K562 (cell line): ENCODE measurements around the gene SOAT2. TPM values are rescaled to one million over a fixed set of nuclear protein-coding genes. Genes with fewer than 3 reads are reported as not detected.
A peak's percentile ranks its signal among the peaks of the same experiment; 100 is the strongest.

Experiments used
- ATAC-seq: fragments of 200-7000 bp; cut with Tn5 transposase; 3 replicates; pipeline ENCODE4 v1.9.1; 2020; ENCODE audit warnings: moderate library complexity
- BruUV-seq: library from RNA; stranded (reverse); fragments of 400-500 nt; replicated peaks from 2 replicates; lab custom pipeline; 2021; lab: Mats Ljungman, UMichigan
- CTCF ChIA-PET: fragments of 300-600 bp; formaldehyde crosslinking; extraction: SDS; loops from one replicate; lab custom pipeline; 2021; ENCODE audit warnings: low intra/inter-chr PET ratio; lab: Yijun Ruan, JAX
- POLR2A ChIA-PET: fragments of 300-600, 350-650 bp; sonication (Branson Sonifier 250); formaldehyde crosslinking; extraction: SDS; loops from one replicate; lab custom pipeline; 2021; ENCODE audit warnings: antibody characterized with exemption, inconsistent platforms; lab: Yijun Ruan, JAX
- DNase-seq, 4 experiments: peaks; one replicate each; pipeline versions ENCODE4 v3.0.0 to v3.0.0-alpha.2; 2011 to 2018; ENCODE audit warnings: low spot score in 3 of 4, mixed read lengths in 3 of 4; ENCODE audit errors: extremely low read depth in 1 of 4
- FAIRE-seq: peaks from 2 replicates; lab custom pipeline; 2011; peaks lifted over from hg19 to GRCh38; lab: Jason Lieb, UNC
- H2AFZ ChIP-seq: 2 replicates; pipeline ENCODE4 v1.6.0; 2011; ENCODE audit warnings: low read depth, low read length, control low read depth, inconsistent platforms
- H3K27ac ChIP-seq: fragments of 200-600 bp; 3 replicates; pipeline ENCODE4 v1.8.0; 2011; ENCODE audit warnings: low read depth, mild to moderate bottlenecking, control low read depth, inconsistent platforms, low read length, moderate library complexity, mixed read lengths; ENCODE audit errors: extremely low read depth
- H3K27me3 ChIP-seq, 2 experiments: fragments of 300-600 bp in 1 of 2; 2 replicates in 1 of 2; 3 replicates in 1 of 2; pipeline versions ENCODE4 v1.6.0 to v1.8.0; 2011; ENCODE audit warnings: inconsistent platforms in 2 of 2, low read length in 2 of 2, mild to moderate bottlenecking in 1 of 2, mixed read lengths in 1 of 2, moderate library complexity in 1 of 2; ENCODE audit not compliant: control insufficient read depth in 2 of 2, insufficient read depth in 2 of 2
- H3K36me3 ChIP-seq: fragments of 300-600 bp; 3 replicates; pipeline ENCODE4 v1.8.0; 2011; ENCODE audit warnings: mild to moderate bottlenecking, low read length, inconsistent platforms; ENCODE audit not compliant: control insufficient read depth, insufficient read depth
- H3K4me1 ChIP-seq, 2 experiments: fragments of 200-600 bp in 1 of 2; replicated peaks in 1 of 2; 2 replicates in 1 of 2; 3 replicates in 1 of 2; pipeline versions ENCODE4 v1.5.1 to v1.8.0; 2011; ENCODE audit warnings: inconsistent platforms in 2 of 2, low read length in 2 of 2, mild to moderate bottlenecking in 1 of 2, mixed read lengths in 1 of 2, moderate library complexity in 1 of 2; ENCODE audit not compliant: control insufficient read depth in 2 of 2, insufficient read depth in 2 of 2
- H3K4me2 ChIP-seq: 2 replicates; pipeline ENCODE4 v1.6.1; 2011; ENCODE audit warnings: low read length, control low read depth, inconsistent platforms, mixed read lengths; ENCODE audit not compliant: insufficient read depth
- H3K4me3 ChIP-seq: fragments of 200-600 bp; sonication (generic), shearing (Covaris generic); 2 replicates; pipeline ENCODE4 v1.5.1; 2016; ENCODE audit warnings: control low read depth, inconsistent platforms
- H3K79me2 ChIP-seq: fragments of 200-600 bp; 3 replicates; pipeline ENCODE4 v1.8.0; 2011; ENCODE audit warnings: low read length, inconsistent platforms; ENCODE audit not compliant: control insufficient read depth, insufficient read depth
- H3K9ac ChIP-seq, 2 experiments: 2 replicates each; pipeline versions ENCODE4 v1.6.0 to v1.6.1; 2011; ENCODE audit warnings: low read depth in 2 of 2, low read length in 2 of 2, control low read depth in 1 of 2, inconsistent platforms in 1 of 2, mild to moderate bottlenecking in 1 of 2, mixed read lengths in 1 of 2; ENCODE audit not compliant: insufficient read depth in 1 of 2
- H3K9me1 ChIP-seq: one replicate; pipeline ENCODE4 v1.6.0; 2011; ENCODE audit warnings: inconsistent platforms, mild to moderate bottlenecking, low read length, moderate library complexity; ENCODE audit not compliant: control insufficient read depth, insufficient read depth
- H3K9me3 ChIP-seq: replicated peaks from 2 replicates; pipeline ENCODE4 v1.5.1; 2011; ENCODE audit warnings: low read depth, low read length, inconsistent platforms; ENCODE audit not compliant: control insufficient read depth, insufficient read depth
- H4K20me1 ChIP-seq: replicated peaks from 2 replicates; pipeline ENCODE4 v1.6.1; 2011; ENCODE audit warnings: low read length, inconsistent platforms, mixed read lengths; ENCODE audit not compliant: control insufficient read depth, insufficient read depth
- CREB1 ChIP-seq, 2 experiments: sonication (generic) in 1 of 2; formaldehyde crosslinking in 1 of 2; IDR thresholded peaks; 2 replicates each; pipeline versions ENCODE4 v1.6.1 to v1.8.0; 2012 to 2022; ENCODE audit warnings: inconsistent platforms in 1 of 2, mild to moderate bottlenecking in 1 of 2, missing genetic modification reagents in 1 of 2, moderate library complexity in 1 of 2
- CTCF ChIP-seq, 3 experiments: IDR thresholded peaks in 2 of 3; conservative IDR thresholded peaks in 1 of 3; 2 replicates each; pipeline ENCODE4 v1.5.1; 2011 to 2012; ENCODE audit warnings: low read length in 3 of 3, mild to moderate bottlenecking in 3 of 3, control low read depth in 2 of 3, improper control_type of control experiment in 1 of 3, inconsistent platforms in 1 of 3, low read depth in 1 of 3, mixed read lengths in 1 of 3, moderate library complexity in 1 of 3; ENCODE audit not compliant: insufficient read depth in 2 of 3
- JUN ChIP-seq, 2 experiments: sonication (generic) in 1 of 2; formaldehyde crosslinking in 1 of 2; IDR thresholded peaks; 2 replicates each; pipeline versions ENCODE4 v1.6.1 to v1.8.0; 2012 to 2022; ENCODE audit warnings: borderline replicate concordance in 2 of 2, mild to moderate bottlenecking in 2 of 2, improper control_type of control experiment in 1 of 2, low read depth in 1 of 2, low read length in 1 of 2, missing genetic modification reagents in 1 of 2
- PHB ChIP-seq: fragments of 250-450 bp; sonication (Bioruptor Pico); IDR thresholded peaks from 2 replicates; pipeline ENCODE4 v1.5.0; 2021
- POLR2B ChIP-seq: fragments of 450-650 bp; IDR thresholded peaks from 2 replicates; pipeline ENCODE4 v1.6.1; 2018; ENCODE audit warnings: low read depth; ENCODE audit not compliant: partially characterized antibody
- POLR2G ChIP-seq: fragments of 200-400 bp; formaldehyde crosslinking; IDR thresholded peaks from 2 replicates; pipeline ENCODE4 v1.6.1; 2017; ENCODE audit warnings: low read depth, mild to moderate bottlenecking, antibody characterized with exemption, low read length, moderate library complexity
- RBFOX2 ChIP-seq: fragments of 200-400 bp; formaldehyde crosslinking; IDR thresholded peaks from 2 replicates; pipeline ENCODE4 v1.6.1; 2017; ENCODE audit warnings: low read depth, mild to moderate bottlenecking, low read length, moderate library complexity
- RBM34 ChIP-seq: fragments of 200-400 bp; formaldehyde crosslinking; IDR thresholded peaks from 2 replicates; pipeline ENCODE4 v1.6.1; 2018; ENCODE audit warnings: low read length, borderline replicate concordance; ENCODE audit not compliant: insufficient read depth
- STAG1 ChIP-seq: sonication (generic); formaldehyde crosslinking; IDR thresholded peaks from 2 replicates; pipeline ENCODE4 v1.5.0; 2020; ENCODE audit warnings: missing genetic modification reagents, borderline replicate concordance
- ZNF24 ChIP-seq: fragments of 450-650 bp; IDR thresholded peaks from 2 replicates; pipeline ENCODE4 v1.6.1; 2016
- ZNF263 ChIP-seq: sonication (generic); formaldehyde crosslinking; IDR thresholded peaks from 2 replicates; pipeline ENCODE4 v1.8.0; 2022; ENCODE audit warnings: mild to moderate bottlenecking, missing genetic modification reagents, borderline replicate concordance
- ZSCAN29 ChIP-seq: fragments of 450-650 bp; IDR thresholded peaks from 2 replicates; pipeline ENCODE4 v1.6.1; 2017
- WGBS: fragments of 100-300 bp; shearing (Covaris generic); methylation state at CpG from one replicate; pipeline ENCODE4 v1.1.6; 2016; ENCODE audit warnings: low coverage, mixed read lengths; ENCODE audit not compliant: insufficient coverage; ENCODE audit errors: missing lambda C conversion rate; 5-methylcytosine and 5-hydroxymethylcytosine counted together
- in situ Hi-C: fragments of 300-500 bp; cut with MboI; formaldehyde crosslinking; loops from 4 replicates; pipeline ENCODE4 v1.15.0; 2018; ENCODE audit warnings: inconsistent platforms, mixed read lengths
- intact Hi-C: fragments of 100-400 bp; cut with micrococcal nuclease; formaldehyde crosslinking; loops from 2 replicates; pipeline ENCODE4 v1.14.2; 2022
- polyA plus RNA-seq, 8 experiments: library from polyadenylated mRNA; depleted of rRNA in 4 of 8; stranded (reverse) in 5 of 8; unstranded in 3 of 8; fragments of >200 nt; fragmentation: Nextera tagmentation in 2 of 8; fragmentation: Illumina TruSeq in 1 of 8; extraction: Ambion mirVana in 2 of 8; extraction: Trizol in 1 of 8; gene quantifications; 2 replicates each; pipeline versions ENCODE4 v1.2.1 to v1.2.3, GENCODE V29; 2011 to 2014; ENCODE audit warnings: inconsistent platforms in 1 of 8, missing spikeins in 1 of 8
- total RNA-seq, 7 experiments: library from RNA; depleted of rRNA in 6 of 7; stranded (reverse); fragments of >200 nt in 6 of 7; fragmentation: Illumina TruSeq in 2 of 7; extraction: Trizol in 2 of 7; gene quantifications; 2 replicates each; pipeline versions ENCODE4 v1.2.1 to v1.2.3, GENCODE V29; 2011 to 2021; ENCODE audit warnings: low replicate concordance in 1 of 7
- TF ChIP-seq, protein P1 (sequence below), 3 experiments: fragments of 200-800 bp in 1 of 3; sonication (Bioruptor generic) in 1 of 3; sonication (generic) in 1 of 3; formaldehyde crosslinking in 1 of 3; IDR thresholded peaks; 2 replicates each; pipeline versions ENCODE4 v1.6.1 to v1.8.0; 2016 to 2022; ENCODE audit warnings: mild to moderate bottlenecking in 2 of 3, missing compliant biosample characterization in 2 of 3, missing genetic modification characterization in 2 of 3, missing genetic modification reagents in 1 of 3

SOAT2 gene
- total and polyA plus RNA-seq, 9 of the 15 experiments (the other 6 are each of a cell fraction or from before 2014, with no cell fraction given), result 0.04 TPM; not detected in 8

GRCh38 chr12:53061404-53062010, 41.8 kb upstream of the SOAT2 start (continued):
- TF ChIP-seq RBM34 (no peak), CREB1 (IDR thresholded peaks at IDR 0.05) (no peak), CREB1 (CRISPR knock-in tag; IDR thresholded peaks at IDR 0.05) (0 out of 2 replicates have a peak, but pooled peaks have one; percentile 7), STAG1 (CRISPR knock-in tag) (peak; percentile 11; the same call in 1 of the 2 replicates), ZNF24 (peak; percentile 63; the same call in 1 of the 2 replicates), JUN (IDR thresholded peaks at IDR 0.05; ENCODE audit: borderline replicate concordance, low read depth, low read length) (no peak), JUN (CRISPR knock-in tag; IDR thresholded peaks at IDR 0.05; ENCODE audit: borderline replicate concordance) (0 out of 2 replicates have a peak, but pooled peaks have one; percentile 33)

- Histone ChIP-seq H4K20me1 (no peaks in the 10 kb centered on the region), H2AFZ (no peak overlapping the region), H3K36me3 (peaks cover 6% of the 10 kb centered on the region; the same call in 2 of the 3 replicates), H3K4me1 (peaks cover 12 to 49% of the 10 kb centered on the region in 2 experiments; a peak in 4 of 5 replicates), H3K9me1 (no peaks in the 10 kb centered on the region), H3K4me2 (no peak overlapping the region), H3K4me3 (no peak overlapping the region), H3K9ac (peak overlapping the region in 1 of 2 experiments; percentile 21; a peak in 1 of 4 replicates), H3K9me3 (no peaks in the 10 kb centered on the region), H3K27me3 (no peaks in the 10 kb centered on the region; a peak in 1 of 5 replicates), H3K79me2 (no peaks in the 10 kb centered on the region), H3K27ac (no peak overlapping the region)
- BruUV-seq, result no TSS peak
- 50% methylated on average over 19 of the region's 20 CpGs for WGBS
- ChIA-PET CTCF (interaction anchor here (0.6 kb wide), 1 partner anchor 261 kb away, joined by 3 read pairs; no protein-coding TSS in a partner anchor), POLR2A (interaction anchor here (0.6 to 1.1 kb wide), 5 partner anchors 9 to 24 kb away, joined by 3 to 6 read pairs (median 3); partner anchors contain the start of gene SPRYD3)
- ATAC-seq (no peak), FAIRE-seq (no peak), DNase-seq (no peak)
- in situ Hi-C loops, result loop anchor here (10.0 kb wide), 1 partner anchor 143 kb away; the partner anchor contains the start of gene ITGB7
- intact Hi-C loops, result loop anchor here (10.0 kb wide), 1 partner anchor 443 kb away; the partner anchor contains the start of genes NPFF and TARBP2
- TF ChIP-seq CTCF (IDR thresholded peaks at IDR 0.05 in 2 of 3, conservative IDR thresholded peaks at IDR 0.05 in 1 of 3; ENCODE audit: insufficient read depth in 2 of 3, low read depth in 1 of 3, low read length in 3 of 3) (0 out of 6 replicates have a peak, but pooled peaks of 1 of the 3 experiments have one; percentile 6), RBFOX2 (0 out of 2 replicates have a peak, but pooled peaks have one; percentile 6), POLR2B (no peak), ZNF263 (CRISPR knock-in tag) (peak; percentile 51), POLR2G (0 out of 2 replicates have a peak, but pooled peaks have one; percentile 24), PHB (CRISPR knock-in tag) (no peak), ZSCAN29 (no peak)
- TF ChIP-seq, protein P1, sequence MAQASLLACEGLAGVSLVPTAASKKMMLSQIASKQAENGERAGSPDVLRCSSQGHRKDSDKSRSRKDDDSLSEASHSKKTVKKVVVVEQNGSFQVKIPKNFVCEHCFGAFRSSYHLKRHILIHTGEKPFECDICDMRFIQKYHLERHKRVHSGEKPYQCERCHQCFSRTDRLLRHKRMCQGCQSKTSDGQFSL (CRISPR knock-in tag; IDR thresholded peaks at IDR 0.05), result 0 out of 2 replicates have a peak, but pooled peaks have one; percentile 45
- TF ChIP-seq, protein P1 (tag; IDR thresholded peaks at IDR 0.05), result no peak
Measured at GRCh38 chr12:53062011-53062961, 41.0 kb upstream of the SOAT2 start.
